Kidney epithelial cell (primary cell): Measurements from ENCODE around the gene CNFN. TPM values are rescaled to one million over a fixed set of nuclear protein-coding genes. Genes with fewer than 3 reads are reported as not detected.

ENCODE experiments used
- DNase-seq: peaks from one replicate; pipeline ENCODE4 v3.0.0-alpha.2; 2010; ENCODE audit warnings: low read depth
- H3K27me3 ChIP-seq: 2 replicates; pipeline ENCODE4 v1.6.0; 2011; ENCODE audit warnings: low read length; ENCODE audit not compliant: control insufficient read depth, insufficient read depth
- H3K36me3 ChIP-seq: 2 replicates; pipeline ENCODE4 v1.5.1; 2011; ENCODE audit warnings: low read length; ENCODE audit not compliant: control insufficient read depth, insufficient read depth
- H3K4me3 ChIP-seq: 2 replicates; pipeline ENCODE4 v1.5.1; 2011; ENCODE audit warnings: low read depth, mild to moderate bottlenecking, control low read depth, low read length
- total RNA-seq: library from RNA; depleted of rRNA; stranded (reverse); fragments of >200 nt; gene quantifications from 2 replicates; pipeline ENCODE4 v1.2.3, GENCODE V29; 2015
- TF ChIP-seq, protein P1 (sequence below): IDR thresholded peaks from 2 replicates; pipeline ENCODE4 v1.5.1; 2011; ENCODE audit warnings: mild to moderate bottlenecking, moderate library complexity, low read length, control low read depth, inconsistent platforms; ENCODE audit not compliant: insufficient read depth, poor library complexity, severe bottlenecking

Gene CNFN
- total RNA-seq, 1 donor from 2014 or later, result not detected

DNA sequence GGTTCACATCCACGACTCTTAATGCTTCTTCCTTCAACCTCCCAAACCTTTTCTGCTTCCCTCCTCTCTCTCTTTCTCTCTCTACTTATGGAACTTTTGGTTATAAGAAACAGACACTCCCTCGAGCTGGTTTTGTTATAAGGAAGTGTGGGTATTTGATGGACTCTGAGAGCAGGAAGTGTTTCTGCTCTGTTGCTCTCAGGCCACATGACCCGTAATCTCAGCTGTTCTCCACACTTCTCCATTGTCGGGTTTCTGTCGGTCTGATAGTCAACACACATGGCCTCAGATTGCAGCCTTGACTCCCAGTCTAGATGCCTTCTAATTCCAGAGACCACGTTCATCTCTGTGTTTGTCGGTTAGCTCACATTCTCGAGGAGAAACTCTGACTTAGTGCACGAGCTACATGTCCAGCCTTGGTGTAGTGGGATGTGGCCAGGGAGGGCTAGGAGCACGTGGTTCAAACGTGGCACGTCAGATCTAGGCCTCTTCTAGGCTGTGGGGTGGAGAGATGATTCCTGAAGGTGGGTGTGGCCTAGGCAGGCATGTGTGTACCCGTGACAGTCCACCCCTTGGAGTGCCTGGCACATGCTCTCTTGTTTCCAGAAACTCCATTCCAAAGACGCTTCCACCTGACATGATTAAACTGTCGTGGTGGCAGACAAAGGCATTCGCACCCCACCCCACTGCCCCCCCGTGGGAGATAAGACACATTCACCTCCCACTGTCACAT lies 26.3 kb downstream of the CNFN start:
- no peaks in the 10 kb centered on the region for H3K27me3 ChIP-seq
- peaks cover 2% of the 10 kb centered on the region for H3K36me3 ChIP-seq
- no peak overlapping the region for H3K4me3 ChIP-seq
- TF ChIP-seq, protein P1, sequence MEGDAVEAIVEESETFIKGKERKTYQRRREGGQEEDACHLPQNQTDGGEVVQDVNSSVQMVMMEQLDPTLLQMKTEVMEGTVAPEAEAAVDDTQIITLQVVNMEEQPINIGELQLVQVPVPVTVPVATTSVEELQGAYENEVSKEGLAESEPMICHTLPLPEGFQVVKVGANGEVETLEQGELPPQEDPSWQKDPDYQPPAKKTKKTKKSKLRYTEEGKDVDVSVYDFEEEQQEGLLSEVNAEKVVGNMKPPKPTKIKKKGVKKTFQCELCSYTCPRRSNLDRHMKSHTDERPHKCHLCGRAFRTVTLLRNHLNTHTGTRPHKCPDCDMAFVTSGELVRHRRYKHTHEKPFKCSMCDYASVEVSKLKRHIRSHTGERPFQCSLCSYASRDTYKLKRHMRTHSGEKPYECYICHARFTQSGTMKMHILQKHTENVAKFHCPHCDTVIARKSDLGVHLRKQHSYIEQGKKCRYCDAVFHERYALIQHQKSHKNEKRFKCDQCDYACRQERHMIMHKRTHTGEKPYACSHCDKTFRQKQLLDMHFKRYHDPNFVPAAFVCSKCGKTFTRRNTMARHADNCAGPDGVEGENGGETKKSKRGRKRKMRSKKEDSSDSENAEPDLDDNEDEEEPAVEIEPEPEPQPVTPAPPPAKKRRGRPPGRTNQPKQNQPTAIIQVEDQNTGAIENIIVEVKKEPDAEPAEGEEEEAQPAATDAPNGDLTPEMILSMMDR, result no peak
- no peak for DNase-seq

DNA sequence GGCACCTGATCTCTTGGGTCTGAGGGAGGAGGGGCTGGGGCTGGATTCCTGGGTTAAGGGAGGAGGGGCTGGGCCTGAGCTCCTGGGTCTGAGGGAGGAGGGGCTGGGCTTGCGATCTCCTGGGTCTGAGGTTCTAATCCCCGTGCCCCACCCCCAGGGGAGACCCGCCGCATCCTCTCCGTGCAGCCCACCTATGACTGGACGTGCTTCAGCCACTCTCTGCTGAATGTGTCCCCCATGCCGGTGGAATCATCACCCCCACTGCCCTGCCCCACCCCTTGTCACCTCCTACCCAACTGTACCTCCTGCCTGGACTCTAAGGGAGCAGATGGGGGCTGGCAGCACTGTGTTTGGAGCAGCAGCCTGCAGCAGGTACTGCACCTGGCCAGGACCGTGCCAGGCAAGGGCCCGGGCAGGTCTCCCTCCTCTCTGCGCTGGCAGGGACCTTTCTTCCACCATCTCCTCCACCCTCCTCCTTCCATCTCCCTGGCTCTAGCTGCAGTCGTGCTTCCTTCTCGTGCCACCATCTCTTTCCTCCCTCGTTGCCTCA lies 27.1 kb downstream of the CNFN start:
- DNase-seq, result no peak
- TF ChIP-seq, protein P1, result no peak
- no peak overlapping the region for H3K4me3 ChIP-seq
- H3K27me3 ChIP-seq, result no peaks in the 10 kb centered on the region
- H3K36me3 ChIP-seq, result peaks cover 2% of the 10 kb centered on the region

DNA sequence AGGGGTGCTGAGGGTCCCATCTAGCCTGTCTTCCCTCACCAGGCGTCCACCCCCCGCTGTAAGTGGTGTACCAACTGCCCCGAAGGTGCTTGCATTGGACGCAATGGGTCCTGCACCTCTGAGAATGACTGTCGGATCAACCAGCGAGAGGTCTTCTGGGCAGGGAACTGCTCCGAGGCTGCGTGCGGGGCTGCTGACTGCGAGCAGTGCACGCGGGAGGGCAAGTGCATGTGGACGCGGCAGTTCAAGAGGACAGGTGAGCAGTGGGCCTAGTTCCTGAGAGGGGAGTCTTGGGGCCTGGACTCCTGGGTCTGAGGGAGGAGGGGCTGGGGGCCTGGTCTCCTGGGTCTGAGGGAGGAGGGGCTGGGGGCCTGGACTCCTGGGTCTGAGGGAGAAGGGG lies 27.8 kb downstream of the CNFN start:
- no peaks in the 10 kb centered on the region for H3K27me3 ChIP-seq
- peaks cover 2% of the 10 kb centered on the region for H3K36me3 ChIP-seq
- no peak overlapping the region for H3K4me3 ChIP-seq
- no peak for DNase-seq
- TF ChIP-seq, protein P1, result no peak

DNA sequence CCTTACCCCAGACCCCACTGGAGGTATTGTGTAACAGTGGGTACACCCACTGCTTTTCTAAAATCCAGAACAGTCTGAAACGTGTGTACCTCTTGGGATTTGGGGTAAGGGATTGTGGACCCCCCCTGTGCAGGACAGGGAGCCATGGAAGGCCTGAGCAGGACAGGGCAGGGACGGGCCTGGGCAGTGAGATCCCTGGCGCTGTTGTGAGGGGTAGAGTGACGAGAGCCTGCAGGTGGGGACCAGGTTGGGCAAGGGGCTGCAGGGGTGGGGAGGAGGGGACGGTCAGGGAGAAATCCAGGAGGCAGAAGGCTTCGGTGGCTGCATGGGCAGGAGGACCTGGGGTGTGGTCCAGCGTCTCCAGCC lies 28.6 kb downstream of the CNFN start:
- Histone ChIP-seq H3K36me3 (peaks cover 2% of the 10 kb centered on the region), H3K4me3 (no peak overlapping the region), H3K27me3 (no peaks in the 10 kb centered on the region)
- DNase-seq, result no peak
- TF ChIP-seq, protein P1, result no peak

DNA sequence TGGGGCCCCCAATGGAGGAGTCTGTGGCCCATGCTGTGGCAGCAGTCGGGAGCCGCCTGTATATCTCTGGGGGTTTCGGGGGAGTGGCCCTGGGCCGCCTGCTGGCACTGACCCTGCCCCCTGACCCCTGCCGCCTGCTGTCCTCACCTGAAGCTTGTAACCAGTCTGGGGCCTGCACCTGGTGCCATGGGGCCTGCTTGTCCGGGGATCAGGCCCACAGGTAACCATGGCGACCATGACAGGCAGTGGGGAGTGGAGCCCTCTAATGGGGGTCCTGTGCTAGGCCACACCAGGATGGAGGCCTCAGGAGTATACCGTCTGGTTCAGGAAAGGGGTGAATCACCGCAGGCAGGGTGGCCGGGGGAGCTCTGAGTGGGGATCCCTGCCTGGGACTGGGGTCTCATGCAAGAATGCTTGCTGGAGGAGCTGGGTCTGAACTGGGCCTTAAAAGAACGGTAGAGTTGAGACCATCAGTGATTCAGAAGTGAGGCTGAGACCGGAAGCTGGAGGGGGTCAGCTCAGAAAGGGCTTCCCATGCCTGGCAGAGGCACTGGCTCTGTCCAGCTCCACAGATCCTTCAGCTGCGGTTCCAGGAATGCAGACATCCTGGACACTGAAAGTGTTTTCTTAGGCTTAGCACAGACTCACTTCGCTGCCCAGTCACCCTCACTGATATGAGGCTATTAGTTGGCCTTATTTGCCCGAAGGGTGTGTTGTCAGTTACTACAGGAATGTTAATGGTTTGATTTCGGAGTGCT lies 29.1 kb downstream of the CNFN start:
- Histone ChIP-seq H3K27me3 (no peaks in the 10 kb centered on the region), H3K4me3 (no peak overlapping the region), H3K36me3 (peaks cover 2% of the 10 kb centered on the region)
- TF ChIP-seq, protein P1, result no peak
- no peak for DNase-seq

DNA sequence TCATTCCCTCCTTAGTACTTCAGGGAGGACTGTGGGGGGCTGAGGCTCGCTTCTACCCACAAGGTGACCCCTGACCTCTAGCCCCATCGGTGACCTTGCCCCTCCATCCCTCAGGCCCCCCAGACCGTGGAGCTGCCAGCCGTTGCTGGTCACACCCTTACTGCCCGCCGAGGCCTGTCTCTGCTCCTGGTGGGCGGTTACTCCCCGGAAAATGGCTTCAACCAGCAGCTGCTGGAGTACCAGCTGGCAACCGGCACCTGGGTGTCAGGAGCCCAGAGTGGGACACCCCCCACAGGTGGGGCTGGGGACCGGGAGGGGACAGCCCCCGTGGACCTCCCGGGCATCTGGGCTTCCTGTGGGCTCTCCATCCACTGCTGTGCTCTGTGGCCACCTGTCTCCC lies 32.8 kb downstream of the CNFN start:
- no peak for DNase-seq
- Histone ChIP-seq H3K36me3 (no peaks in the 10 kb centered on the region), H3K4me3 (no peak overlapping the region), H3K27me3 (no peaks in the 10 kb centered on the region)
- TF ChIP-seq, protein P1, result no peak
